A549 (cell line): ENCODE measurements around the gene SIM1. TPM values are rescaled to one million over a fixed set of nuclear protein-coding genes. Genes with fewer than 3 reads are reported as not detected.

ENCODE experiments used
- ATAC-seq, 2 experiments: fragments of 200-7000 bp in 1 of 2; fragments of >200 bp in 1 of 2; cut with Nextera tagmentation in 1 of 2; cut with Tn5 transposase in 1 of 2; 3 replicates each; pipeline versions ENCODE4 v1.8.0 to v1.9.1; 2018 to 2020; ENCODE audit warnings: mild to moderate bottlenecking in 1 of 2, moderate library complexity in 1 of 2
- CTCF ChIA-PET: fragments of 300-600 bp; sonication (Branson Sonifier 250); formaldehyde crosslinking; extraction: SDS; loops from one replicate; lab custom pipeline; 2021; ENCODE audit warnings: antibody characterized with exemption, inconsistent platforms; lab: Yijun Ruan, JAX
- POLR2A ChIA-PET: fragments of 350-600 bp; formaldehyde crosslinking; extraction: SDS; loops from one replicate; lab custom pipeline; 2021; ENCODE audit warnings: antibody characterized with exemption, inconsistent platforms; lab: Yijun Ruan, JAX
- DNase-seq, 2 experiments: peaks; one replicate each; pipeline versions ENCODE4 v3.0.0 to v3.0.0-alpha.2; 2011 to 2016; ENCODE audit warnings: low read depth in 1 of 2, low spot score in 1 of 2
- FAIRE-seq: peaks from 2 replicates; lab custom pipeline; 2011; peaks lifted over from hg19 to GRCh38; lab: Jason Lieb, UNC
- H3K27ac ChIP-seq, 2 experiments: fragments of >200 bp; sonication (Bioruptor Twin); formaldehyde crosslinking; 3 replicates each; pipeline ENCODE4 v1.5.1; 2016 to 2017
- H3K4me1 ChIP-seq: fragments of >200 bp; sonication (Bioruptor Twin); formaldehyde crosslinking; 3 replicates; pipeline ENCODE4 v1.6.1; 2016
- H3K4me2 ChIP-seq: fragments of >200 bp; sonication (Bioruptor Twin); formaldehyde crosslinking; 3 replicates; pipeline ENCODE4 v1.6.1; 2016
- H3K4me3 ChIP-seq: fragments of >200 bp; sonication (Bioruptor Twin); formaldehyde crosslinking; 3 replicates; pipeline ENCODE4 v1.5.1; 2016
- H3K9me3 ChIP-seq: fragments of >200 bp; sonication (Bioruptor Twin); formaldehyde crosslinking; 3 replicates; pipeline ENCODE4 v1.6.1; 2016
- CHD2 ChIP-seq: fragments of 150-350 bp; IDR thresholded peaks from 2 replicates; pipeline ENCODE4 v1.6.1; 2014; ENCODE audit warnings: low read length; ENCODE audit not compliant: partially characterized antibody
- CTCF ChIP-seq: fragments of >200 bp; sonication (Bioruptor Twin); formaldehyde crosslinking; IDR thresholded peaks from 3 replicates; pipeline ENCODE4 v1.5.1; 2016
- ELK1 ChIP-seq: fragments of 150-350 bp; IDR thresholded peaks from 2 replicates; pipeline ENCODE4 v1.6.1; 2014; ENCODE audit warnings: low read depth, mild to moderate bottlenecking, low read length
- ESRRA ChIP-seq: fragments of 150-350 bp; IDR thresholded peaks from 2 replicates; pipeline ENCODE4 v1.6.1; 2014; ENCODE audit warnings: mild to moderate bottlenecking, low read length, borderline replicate concordance
- FOSL2 ChIP-seq, 2 experiments: fragments of 450-650 bp in 1 of 2; fragments of >200 bp in 1 of 2; sonication (Bioruptor Twin) in 1 of 2; formaldehyde crosslinking; IDR thresholded peaks; 2 replicates each; pipeline versions ENCODE4 v1.5.0 to v1.6.1; 2016 to 2020; ENCODE audit warnings: mild to moderate bottlenecking in 1 of 2, moderate library complexity in 1 of 2
- FOXS1 ChIP-seq: fragments of 250-450 bp; sonication (Bioruptor Pico); IDR thresholded peaks from 2 replicates; pipeline ENCODE4 v1.5.0; 2020; ENCODE audit warnings: mild to moderate bottlenecking, moderate library complexity
- GATA3 ChIP-seq: IDR thresholded peaks from 2 replicates; pipeline ENCODE4 v1.6.1; 2012; ENCODE audit warnings: borderline replicate concordance
- HDAC2 ChIP-seq: fragments of 200-600 bp; sonication (generic); IDR thresholded peaks from 2 replicates; pipeline ENCODE4 v1.6.1; 2016
- HES2 ChIP-seq: fragments of >200 bp; sonication (Bioruptor Twin); formaldehyde crosslinking; IDR thresholded peaks from 2 replicates; pipeline ENCODE4 v1.6.1; 2016
- HOXB13 ChIP-seq: fragments of 250-450 bp; sonication (Bioruptor Pico); IDR thresholded peaks from 2 replicates; pipeline ENCODE4 v1.5.0; 2020; ENCODE audit warnings: low read depth, mild to moderate bottlenecking, moderate library complexity
- KDM1A ChIP-seq: fragments of 200-600 bp; sonication (generic); IDR thresholded peaks from 2 replicates; pipeline ENCODE4 v1.6.1; 2016; ENCODE audit warnings: low read depth, mild to moderate bottlenecking
- KDM5A ChIP-seq: fragments of 200-600 bp; sonication (generic); IDR thresholded peaks from 2 replicates; pipeline ENCODE4 v1.6.1; 2016; ENCODE audit warnings: antibody characterized with exemption, mild to moderate bottlenecking
- MAZ ChIP-seq: fragments of 150-350 bp; IDR thresholded peaks from 2 replicates; pipeline ENCODE4 v1.6.1; 2014; ENCODE audit warnings: antibody characterized with exemption, low read depth, low read length, borderline replicate concordance
- MYC ChIP-seq: IDR thresholded peaks from 2 replicates; pipeline ENCODE4 v1.6.1; 2012; ENCODE audit warnings: mild to moderate bottlenecking, inconsistent platforms, low read length, improper control_type of control experiment, borderline replicate concordance
- RAD21 ChIP-seq, 2 experiments: fragments of >200 bp in 1 of 2; sonication (Bioruptor Twin) in 1 of 2; formaldehyde crosslinking in 1 of 2; IDR thresholded peaks in 1 of 2; conservative IDR thresholded peaks in 1 of 2; 2 replicates in 1 of 2; 3 replicates in 1 of 2; pipeline ENCODE4 v1.6.1; 2012 to 2018; ENCODE audit warnings: inconsistent platforms in 1 of 2
- RARB ChIP-seq: fragments of 250-450 bp; sonication (Bioruptor Pico); IDR thresholded peaks from 2 replicates; pipeline ENCODE4 v1.8.0; 2021; ENCODE audit warnings: mild to moderate bottlenecking, moderate library complexity
- REST ChIP-seq: fragments of 200-600 bp; sonication (generic); IDR thresholded peaks from 2 replicates; pipeline ENCODE4 v1.6.1; 2016; ENCODE audit warnings: antibody characterized with exemption, mild to moderate bottlenecking, moderate library complexity
- RNF2 ChIP-seq: fragments of 200-600 bp; sonication (generic); IDR thresholded peaks from 2 replicates; pipeline ENCODE4 v1.6.1; 2016; ENCODE audit warnings: low read depth, mild to moderate bottlenecking, antibody characterized with exemption, moderate library complexity, borderline replicate concordance
- SREBF2 ChIP-seq: fragments of 450-650 bp; IDR thresholded peaks from 2 replicates; pipeline ENCODE4 v1.6.1; 2014; ENCODE audit warnings: mild to moderate bottlenecking, moderate library complexity
- TP53 ChIP-seq: fragments of 250-450 bp; sonication (Bioruptor Pico); IDR thresholded peaks from 2 replicates; pipeline ENCODE4 v1.5.0; 2021; ENCODE audit warnings: mild to moderate bottlenecking, moderate library complexity
- USF2 ChIP-seq: fragments of 450-650 bp; IDR thresholded peaks from 2 replicates; pipeline ENCODE4 v1.6.1; 2014; ENCODE audit warnings: antibody characterized with exemption
- ZC3H11A ChIP-seq: fragments of 450-650 bp; IDR thresholded peaks from 2 replicates; pipeline ENCODE4 v1.6.1; 2014; ENCODE audit warnings: antibody characterized with exemption, mild to moderate bottlenecking
- ZFP36 ChIP-seq: fragments of 450-650 bp; IDR thresholded peaks from 2 replicates; pipeline ENCODE4 v1.6.1; 2014; ENCODE audit warnings: borderline replicate concordance; ENCODE audit not compliant: partially characterized antibody
- WGBS: methylation state at CpG from one replicate; pipeline ENCODE4 v1.1.6; 2017; ENCODE audit errors: missing lambda C conversion rate; 5-methylcytosine and 5-hydroxymethylcytosine counted together
- polyA plus RNA-seq, 4 experiments: library from polyadenylated mRNA; depleted of rRNA in 3 of 4; stranded (reverse); fragments of >200 nt; fragmentation: RNase III in 1 of 4; extraction: RNeasy Plus Mini Kit Qiagen cat#74134 plus additional on column Dnase treatment in 1 of 4; gene quantifications; 2 replicates in 3 of 4; 3 replicates in 1 of 4; pipeline ENCODE4 v1.2.3, GENCODE V29; 2011 to 2017

SIM1 gene
- polyA plus RNA-seq, 2 of the 4 experiments (the other 2 are of a cell fraction), result not detected

GRCh38 chr6:100488244-100488643, 23.5 kb upstream of the SIM1 start:
- FAIRE-seq, result no peak
- POLR2A ChIA-PET, result no interaction called here
- Histone ChIP-seq H3K27ac (no peak overlapping the region), H3K4me1 (peaks cover under 1% of the 10 kb centered on the region; the same call in 1 of the 3 replicates), H3K4me3 (no peak overlapping the region), H3K4me2 (no peak overlapping the region), H3K9me3 (no peaks in the 10 kb centered on the region)
- ATAC-seq, result no peak
- WGBS, result 63% methylated on average over 5 of the region's 5 CpGs
- CTCF ChIA-PET, result interaction anchor here (1.5 kb wide), 1 partner anchor 9 kb away, joined by 3 read pairs; no protein-coding TSS in a partner anchor
- TF ChIP-seq CHD2 (no peak), RAD21 (conservative IDR thresholded peaks at IDR 0.05 in 1 of 2, IDR thresholded peaks at IDR 0.05 in 1 of 2) (no peak), FOXS1 (CRISPR knock-in tag) (no peak), HDAC2 (no peak), MAZ (no peak), FOSL2 (IDR thresholded peaks at IDR 0.05) (no peak), FOSL2 (CRISPR knock-in tag; IDR thresholded peaks at IDR 0.05) (no peak)
- no peak for DNase-seq

GRCh38 chr6:100487638-100488037, 22.9 kb upstream of the SIM1 start:
- no peak for TF ChIP-seq ELK1
- TF ChIP-seq HOXB13 (CRISPR knock-in tag), result no peak
- TF ChIP-seq RARB (CRISPR knock-in tag), result no peak
- no peak for TF ChIP-seq GATA3
- no peak for TF ChIP-seq KDM5A
- no peak for TF ChIP-seq ZFP36
- TF ChIP-seq SREBF2, result no peak
- TF ChIP-seq RNF2, result no peak
- no peak for TF ChIP-seq MYC
- no peak for TF ChIP-seq USF2
- no peak for TF ChIP-seq KDM1A
- TF ChIP-seq MAZ, result no peak
- no peak for TF ChIP-seq ESRRA
- no peak for TF ChIP-seq ZC3H11A
- no peak for TF ChIP-seq HES2
- TF ChIP-seq TP53 (CRISPR knock-in tag), result no peak
- TF ChIP-seq REST, result no peak
- TF ChIP-seq CTCF, result no peak
- no peak overlapping the region for H3K4me2 ChIP-seq
- no peaks in the 10 kb centered on the region for H3K9me3 ChIP-seq
- ChIA-PET CTCF (interaction anchor here (1.5 kb wide), 1 partner anchor 8 kb away, joined by 3 read pairs; no protein-coding TSS in a partner anchor), POLR2A (no interaction called here)
- DNase-seq, result no peak
- no peak overlapping the region for H3K27ac ChIP-seq
- WGBS, result 95% methylated on average over 2 of the region's 2 CpGs
- no peaks in the 10 kb centered on the region for H3K4me1 ChIP-seq
- FAIRE-seq, result no peak
- H3K4me3 ChIP-seq, result no peak overlapping the region
- no peak for ATAC-seq
